ENCODE data around the gene SPINT4. TPM values are rescaled to one million over a fixed set of nuclear protein-coding genes. Genes with fewer than 3 reads are reported as not detected.

Gene SPINT4
- total and polyA plus RNA-seq, 10 donors: not detected

GRCh38 chr20:45765307-45765875 lies 43.2 kb downstream of the SPINT4 start:
- WGBS, 5 donors: 64 to 81% (median 77%) methylated on average over 4 of the region's 4 CpGs
- no peak overlapping the region for H3K4me3 ChIP-seq
- H3K27ac ChIP-seq: no peak overlapping the region
- H3K4me1 ChIP-seq: peaks cover 0 to 6% (median 0%) of the 10 kb centered on the region in 6 donors
- no peaks in the 10 kb centered on the region for H3K36me3 ChIP-seq
- H3K9me3 ChIP-seq: no peaks in the 10 kb centered on the region
- intact Hi-C loops (cut with DNase I; ENCODE audit: low total_unique reads): no loop called here
- TF ChIP-seq POLR2AphosphoS5 (IDR thresholded peaks at IDR 0.05): no peak
- no peak for TF ChIP-seq CTCF (IDR thresholded peaks at IDR 0.05 in 8 of 11, conservative IDR thresholded peaks at IDR 0.05 in 3 of 11)
- no peak for TF ChIP-seq POLR2A (IDR thresholded peaks at IDR 0.05)
- DNase-seq: no peak
- H3K27me3 ChIP-seq (replicated peaks in 1 of 7): no peaks in the 10 kb centered on the region

GRCh38 chr20:45765980-45766379 lies 43.8 kb downstream of the SPINT4 start:
- H3K27me3 ChIP-seq (replicated peaks in 1 of 7): no peaks in the 10 kb centered on the region
- H3K4me3 ChIP-seq: no peak overlapping the region
- peaks cover 0 to 8% (median under 1%) of the 10 kb centered on the region in 6 donors for H3K4me1 ChIP-seq
- no peak for DNase-seq
- H3K27ac ChIP-seq: no peak overlapping the region
- no peak for TF ChIP-seq POLR2AphosphoS5 (IDR thresholded peaks at IDR 0.05)
- no peak for TF ChIP-seq CTCF (IDR thresholded peaks at IDR 0.05 in 8 of 11, conservative IDR thresholded peaks at IDR 0.05 in 3 of 11)
- TF ChIP-seq POLR2A (IDR thresholded peaks at IDR 0.05): no peak
- WGBS, 5 donors: 29 to 48% (median 35%) methylated on average over 3 of the region's 3 CpGs
- H3K36me3 ChIP-seq: no peaks in the 10 kb centered on the region
- intact Hi-C loops (cut with DNase I; ENCODE audit: low total_unique reads): no loop called here
- H3K9me3 ChIP-seq: no peaks in the 10 kb centered on the region

GRCh38 chr20:45768479-45768878 lies 46.3 kb downstream of the SPINT4 start:
- no peaks in the 10 kb centered on the region for H3K36me3 ChIP-seq
- H3K27ac ChIP-seq: no peak overlapping the region
- TF ChIP-seq POLR2AphosphoS5 (IDR thresholded peaks at IDR 0.05): no peak
- TF ChIP-seq POLR2A (IDR thresholded peaks at IDR 0.05): no peak
- TF ChIP-seq CTCF (IDR thresholded peaks at IDR 0.05 in 8 of 11, conservative IDR thresholded peaks at IDR 0.05 in 3 of 11): no peak
- H3K4me1 ChIP-seq: peaks cover 0 to 14% (median 4%) of the 10 kb centered on the region in 6 donors
- peaks cover 0 to 4% (median 0%) of the 10 kb centered on the region in 7 donors for H3K27me3 ChIP-seq (replicated peaks in 1 of 7)
- no peak for DNase-seq
- H3K4me3 ChIP-seq: no peak overlapping the region
- intact Hi-C loops (cut with DNase I; ENCODE audit: low total_unique reads): no loop called here
- H3K9me3 ChIP-seq: no peaks in the 10 kb centered on the region

GRCh38 chr20:45771182-45771759 lies 49.1 kb downstream of the SPINT4 start:
- TF ChIP-seq POLR2AphosphoS5 (IDR thresholded peaks at IDR 0.05) (no peak), CTCF (IDR thresholded peaks at IDR 0.05 in 8 of 11, conservative IDR thresholded peaks at IDR 0.05 in 3 of 11) (peak; percentile 85 to 95 (median 93))
- Histone ChIP-seq H3K36me3 (no peaks in the 10 kb centered on the region), H3K9me3 (no peaks in the 10 kb centered on the region), H3K27me3 (replicated peaks in 1 of 7) (peaks cover 0 to 5% (median 0%) of the 10 kb centered on the region in 7 donors), H3K4me1 (peaks cover 0 to 8% (median 4%) of the 10 kb centered on the region in 6 donors), H3K27ac (no peak overlapping the region), H3K4me3 (no peak overlapping the region)
- intact Hi-C loops (cut with DNase I; ENCODE audit: low total_unique reads): loop anchor here (5.0 to 10.0 kb wide), 3 partner anchors 176 to 454 kb away; partner anchors contain the start of gene EPPIN
- DNase-seq: peak; percentile 89
- 29 to 48% (median 40%) methylated on average over 5 of the region's 5 CpGs for WGBS, 5 donors
